ENCODE data around the gene CBL.

DNA sequence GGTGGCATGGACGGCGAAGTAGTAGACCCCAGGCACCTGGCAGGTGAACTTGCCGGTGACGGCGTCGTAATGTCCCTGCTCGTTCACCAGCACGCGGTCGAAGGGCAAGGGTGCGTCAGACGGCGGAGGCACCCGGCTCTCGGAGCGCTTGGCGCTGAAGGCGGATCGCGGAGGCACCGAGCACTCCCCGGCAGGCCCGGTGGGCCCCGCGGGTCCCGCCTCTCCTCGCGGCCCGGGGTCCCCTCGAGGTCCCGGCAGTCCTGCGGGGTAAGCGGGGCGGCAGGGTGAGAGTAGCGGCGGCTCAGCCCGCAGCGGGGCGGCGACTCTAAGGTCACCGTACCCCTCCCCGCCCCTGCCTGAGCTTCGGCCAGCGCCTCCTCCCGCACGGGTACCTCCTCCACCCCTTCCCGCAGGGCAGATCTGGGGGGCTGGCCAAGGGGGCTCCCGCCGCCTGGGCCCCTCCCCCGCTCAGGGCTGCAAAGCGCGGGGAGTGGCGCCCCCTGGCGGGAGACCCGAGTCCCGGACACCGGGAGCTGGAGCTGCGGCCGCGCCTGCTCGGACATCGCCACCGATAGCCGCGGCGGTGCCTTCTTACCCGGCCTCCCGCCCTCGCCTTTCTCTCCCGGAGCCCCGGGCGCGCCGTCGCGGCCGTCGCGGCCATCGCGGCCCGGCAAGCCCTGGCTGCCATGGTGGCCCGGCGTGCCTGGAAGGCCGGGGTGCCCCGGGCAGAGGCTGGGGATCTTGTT, 133.6 kb downstream of the CBL start:
- TF ChIP-seq RAD21 (IDR thresholded peaks at IDR 0.05; ENCODE audit: low read depth) (peak; percentile 36; the same call in 1 of the 2 replicates), TAF1 (IDR thresholded peaks at IDR 0.05; ENCODE audit: low read depth) (no peak), EP300 (IDR thresholded peaks at IDR 0.05; ENCODE audit: borderline replicate concordance) (no peak), CREB1 (IDR thresholded peaks at IDR 0.05; ENCODE audit: low read depth) (no peak), TEAD4 (IDR thresholded peaks at IDR 0.05) (no peak), YY1 (IDR thresholded peaks at IDR 0.05; ENCODE audit: low read depth) (no peak), TCF12 (IDR thresholded peaks at IDR 0.05; ENCODE audit: low read depth) (no peak), NFIC (IDR thresholded peaks at IDR 0.05) (no peak)
- TF ChIP-seq, protein P1, sequence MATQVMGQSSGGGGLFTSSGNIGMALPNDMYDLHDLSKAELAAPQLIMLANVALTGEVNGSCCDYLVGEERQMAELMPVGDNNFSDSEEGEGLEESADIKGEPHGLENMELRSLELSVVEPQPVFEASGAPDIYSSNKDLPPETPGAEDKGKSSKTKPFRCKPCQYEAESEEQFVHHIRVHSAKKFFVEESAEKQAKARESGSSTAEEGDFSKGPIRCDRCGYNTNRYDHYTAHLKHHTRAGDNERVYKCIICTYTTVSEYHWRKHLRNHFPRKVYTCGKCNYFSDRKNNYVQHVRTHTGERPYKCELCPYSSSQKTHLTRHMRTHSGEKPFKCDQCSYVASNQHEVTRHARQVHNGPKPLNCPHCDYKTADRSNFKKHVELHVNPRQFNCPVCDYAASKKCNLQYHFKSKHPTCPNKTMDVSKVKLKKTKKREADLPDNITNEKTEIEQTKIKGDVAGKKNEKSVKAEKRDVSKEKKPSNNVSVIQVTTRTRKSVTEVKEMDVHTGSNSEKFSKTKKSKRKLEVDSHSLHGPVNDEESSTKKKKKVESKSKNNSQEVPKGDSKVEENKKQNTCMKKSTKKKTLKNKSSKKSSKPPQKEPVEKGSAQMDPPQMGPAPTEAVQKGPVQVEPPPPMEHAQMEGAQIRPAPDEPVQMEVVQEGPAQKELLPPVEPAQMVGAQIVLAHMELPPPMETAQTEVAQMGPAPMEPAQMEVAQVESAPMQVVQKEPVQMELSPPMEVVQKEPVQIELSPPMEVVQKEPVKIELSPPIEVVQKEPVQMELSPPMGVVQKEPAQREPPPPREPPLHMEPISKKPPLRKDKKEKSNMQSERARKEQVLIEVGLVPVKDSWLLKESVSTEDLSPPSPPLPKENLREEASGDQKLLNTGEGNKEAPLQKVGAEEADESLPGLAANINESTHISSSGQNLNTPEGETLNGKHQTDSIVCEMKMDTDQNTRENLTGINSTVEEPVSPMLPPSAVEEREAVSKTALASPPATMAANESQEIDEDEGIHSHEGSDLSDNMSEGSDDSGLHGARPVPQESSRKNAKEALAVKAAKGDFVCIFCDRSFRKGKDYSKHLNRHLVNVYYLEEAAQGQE (IDR thresholded peaks at IDR 0.05; ENCODE audit: low read depth) = no peak
- TF ChIP-seq, protein P2, sequence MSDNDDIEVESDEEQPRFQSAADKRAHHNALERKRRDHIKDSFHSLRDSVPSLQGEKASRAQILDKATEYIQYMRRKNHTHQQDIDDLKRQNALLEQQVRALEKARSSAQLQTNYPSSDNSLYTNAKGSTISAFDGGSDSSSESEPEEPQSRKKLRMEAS (IDR thresholded peaks at IDR 0.05) = no peak
- TF ChIP-seq, protein P3, sequence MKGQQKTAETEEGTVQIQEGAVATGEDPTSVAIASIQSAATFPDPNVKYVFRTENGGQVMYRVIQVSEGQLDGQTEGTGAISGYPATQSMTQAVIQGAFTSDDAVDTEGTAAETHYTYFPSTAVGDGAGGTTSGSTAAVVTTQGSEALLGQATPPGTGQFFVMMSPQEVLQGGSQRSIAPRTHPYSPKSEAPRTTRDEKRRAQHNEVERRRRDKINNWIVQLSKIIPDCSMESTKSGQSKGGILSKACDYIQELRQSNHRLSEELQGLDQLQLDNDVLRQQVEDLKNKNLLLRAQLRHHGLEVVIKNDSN (IDR thresholded peaks at IDR 0.05) = no peak

All from Ishikawa (cell line).